HEK293 (cell line): ENCODE results near the gene ARID3A.

Experiments
- CTCF ChIA-PET: fragments of 350-600 bp; formaldehyde crosslinking; extraction: SDS; loops from one replicate; lab custom pipeline; 2021; ENCODE audit warnings: antibody characterized with exemption; lab: Yijun Ruan, JAX
- POLR2A ChIA-PET: fragments of 300-600 bp; formaldehyde crosslinking; extraction: SDS; loops from one replicate; lab custom pipeline; 2020; ENCODE audit warnings: antibody characterized with exemption, inconsistent platforms; lab: Yijun Ruan, JAX
- H3K27ac ChIP-seq: fragments of 200-500 bp; sonication (Bioruptor generic); 2 replicates; pipeline ENCODE4 v1.5.1; 2014; ENCODE audit warnings: low read depth, low read length, control low read depth, inconsistent platforms; ENCODE audit errors: extremely low read depth
- H3K36me3 ChIP-seq, 2 experiments: fragments of 200-500 bp in 1 of 2; sonication (Bioruptor generic) in 1 of 2; 1 replicate in 1 of 2; 2 replicates in 1 of 2; pipeline ENCODE4 v1.5.1; 2014 to 2017; ENCODE audit warnings: inconsistent platforms in 2 of 2, low read length in 2 of 2; ENCODE audit not compliant: control insufficient read depth in 2 of 2, insufficient read depth in 1 of 2
- H3K4me1 ChIP-seq: fragments of 200-500 bp; sonication (Bioruptor generic); 2 replicates; pipeline ENCODE4 v1.5.1; 2014; ENCODE audit warnings: mild to moderate bottlenecking, low read length, inconsistent platforms; ENCODE audit not compliant: control insufficient read depth, insufficient read depth
- H3K4me3 ChIP-seq: 2 replicates; pipeline ENCODE4 v1.5.1; 2011; ENCODE audit warnings: low read depth, mild to moderate bottlenecking, control low read depth, low read length, moderate library complexity
- H3K9me3 ChIP-seq: fragments of 200-500 bp; sonication (Bioruptor generic); 2 replicates; pipeline ENCODE4 v1.5.1; 2014; ENCODE audit warnings: low read depth, low read length, inconsistent platforms; ENCODE audit not compliant: control insufficient read depth, insufficient read depth
- EGR2 ChIP-seq: fragments of 450-650 bp; formaldehyde crosslinking; IDR thresholded peaks from 2 replicates; pipeline ENCODE4 v1.5.1; 2016; ENCODE audit warnings: low read depth, missing biosample characterization, missing genetic modification characterization
- GLIS1 ChIP-seq: fragments of 450-650 bp; formaldehyde crosslinking; IDR thresholded peaks from 2 replicates; pipeline ENCODE4 v1.5.1; 2016; ENCODE audit warnings: missing biosample characterization, missing genetic modification characterization
- TCF7L2 ChIP-seq: IDR thresholded peaks from 2 replicates; pipeline ENCODE4 v1.6.1; 2011; ENCODE audit warnings: low read depth, mild to moderate bottlenecking, inconsistent platforms, low read length, moderate library complexity, borderline replicate concordance
- WT1 ChIP-seq: fragments of 450-650 bp; formaldehyde crosslinking; IDR thresholded peaks from 2 replicates; pipeline ENCODE4 v1.5.1; 2016; ENCODE audit warnings: missing biosample characterization, missing genetic modification characterization
- ZFHX2 ChIP-seq: fragments of 450-650 bp; formaldehyde crosslinking; conservative IDR thresholded peaks from 2 replicates; pipeline ENCODE4 v1.5.1; 2016; ENCODE audit warnings: missing biosample characterization, missing genetic modification characterization
- ZFP69B ChIP-seq: fragments of 450-650 bp; formaldehyde crosslinking; IDR thresholded peaks from 2 replicates; pipeline ENCODE4 v1.5.1; 2016; ENCODE audit warnings: missing biosample characterization, missing genetic modification characterization
- ZNF112 ChIP-seq: fragments of 450-650 bp; formaldehyde crosslinking; IDR thresholded peaks from 2 replicates; pipeline ENCODE4 v1.5.0; 2017; ENCODE audit warnings: missing biosample characterization, missing genetic modification characterization
- ZNF121 ChIP-seq: fragments of 450-650 bp; formaldehyde crosslinking; IDR thresholded peaks from 2 replicates; pipeline ENCODE4 v1.5.1; 2016; ENCODE audit warnings: missing biosample characterization, missing genetic modification characterization
- ZNF132 ChIP-seq: fragments of 450-650 bp; formaldehyde crosslinking; IDR thresholded peaks from 2 replicates; pipeline ENCODE4 v1.5.1; 2017; ENCODE audit warnings: missing biosample characterization, missing genetic modification characterization, borderline replicate concordance
- ZNF155 ChIP-seq: fragments of 450-650 bp; formaldehyde crosslinking; IDR thresholded peaks from 2 replicates; pipeline ENCODE4 v1.5.1; 2016; ENCODE audit warnings: missing biosample characterization, missing genetic modification characterization
- ZNF184 ChIP-seq: fragments of 450-650 bp; IDR thresholded peaks from 2 replicates; pipeline ENCODE4 v1.5.1; 2018; ENCODE audit warnings: missing biosample characterization, mild to moderate bottlenecking, missing genetic modification characterization
- ZNF2 ChIP-seq: fragments of 450-650 bp; formaldehyde crosslinking; IDR thresholded peaks from 2 replicates; pipeline ENCODE4 v1.5.1; 2016; ENCODE audit warnings: missing biosample characterization, missing genetic modification characterization
- ZNF211 ChIP-seq: fragments of 450-650 bp; formaldehyde crosslinking; IDR thresholded peaks from 2 replicates; pipeline ENCODE4 v1.5.1; 2016; ENCODE audit warnings: low read depth, missing biosample characterization, missing genetic modification characterization
- ZNF311 ChIP-seq: fragments of 450-650 bp; formaldehyde crosslinking; IDR thresholded peaks from 2 replicates; pipeline ENCODE4 v1.5.1; 2017; ENCODE audit warnings: missing biosample characterization, missing genetic modification characterization, borderline replicate concordance
- ZNF433 ChIP-seq: fragments of 450-650 bp; formaldehyde crosslinking; IDR thresholded peaks from 2 replicates; pipeline ENCODE4 v1.5.1; 2016; ENCODE audit warnings: missing biosample characterization, missing genetic modification characterization, low read depth
- ZNF621 ChIP-seq: fragments of 450-650 bp; formaldehyde crosslinking; IDR thresholded peaks from 2 replicates; pipeline ENCODE4 v1.5.1; 2017; ENCODE audit warnings: missing biosample characterization, missing genetic modification characterization
- ZNF623 ChIP-seq: fragments of 450-650 bp; formaldehyde crosslinking; IDR thresholded peaks from 2 replicates; pipeline ENCODE4 v1.5.1; 2016; ENCODE audit warnings: missing biosample characterization, missing genetic modification characterization
- ZNF777 ChIP-seq: fragments of 450-650 bp; formaldehyde crosslinking; IDR thresholded peaks from 2 replicates; pipeline ENCODE4 v1.5.1; 2017; ENCODE audit warnings: missing biosample characterization, missing genetic modification characterization, borderline replicate concordance
- TF ChIP-seq, protein P1 (sequence below): fragments of 450-650 bp; formaldehyde crosslinking; IDR thresholded peaks from 2 replicates; pipeline ENCODE4 v1.5.1; 2016; ENCODE audit warnings: missing biosample characterization, missing genetic modification characterization
- TF ChIP-seq, protein P2 (sequence below): fragments of 450-650 bp; formaldehyde crosslinking; IDR thresholded peaks from 2 replicates; pipeline ENCODE4 v1.5.1; 2016; ENCODE audit warnings: missing biosample characterization, missing genetic modification characterization
- TF ChIP-seq, protein P3 (sequence below): fragments of 450-650 bp; formaldehyde crosslinking; IDR thresholded peaks from 2 replicates; pipeline ENCODE4 v1.5.1; 2016; ENCODE audit warnings: missing biosample characterization, missing genetic modification characterization
- TF ChIP-seq, protein P4 (sequence below): fragments of 450-650 bp; formaldehyde crosslinking; IDR thresholded peaks from 2 replicates; pipeline ENCODE4 v1.5.1; 2017; ENCODE audit warnings: missing biosample characterization, missing genetic modification characterization
- TF ChIP-seq, protein P5 (sequence below): fragments of 450-650 bp; formaldehyde crosslinking; IDR thresholded peaks from 2 replicates; pipeline ENCODE4 v1.5.1; 2016; ENCODE audit warnings: missing biosample characterization, missing genetic modification characterization, borderline replicate concordance

The ARID3A gene

DNA sequence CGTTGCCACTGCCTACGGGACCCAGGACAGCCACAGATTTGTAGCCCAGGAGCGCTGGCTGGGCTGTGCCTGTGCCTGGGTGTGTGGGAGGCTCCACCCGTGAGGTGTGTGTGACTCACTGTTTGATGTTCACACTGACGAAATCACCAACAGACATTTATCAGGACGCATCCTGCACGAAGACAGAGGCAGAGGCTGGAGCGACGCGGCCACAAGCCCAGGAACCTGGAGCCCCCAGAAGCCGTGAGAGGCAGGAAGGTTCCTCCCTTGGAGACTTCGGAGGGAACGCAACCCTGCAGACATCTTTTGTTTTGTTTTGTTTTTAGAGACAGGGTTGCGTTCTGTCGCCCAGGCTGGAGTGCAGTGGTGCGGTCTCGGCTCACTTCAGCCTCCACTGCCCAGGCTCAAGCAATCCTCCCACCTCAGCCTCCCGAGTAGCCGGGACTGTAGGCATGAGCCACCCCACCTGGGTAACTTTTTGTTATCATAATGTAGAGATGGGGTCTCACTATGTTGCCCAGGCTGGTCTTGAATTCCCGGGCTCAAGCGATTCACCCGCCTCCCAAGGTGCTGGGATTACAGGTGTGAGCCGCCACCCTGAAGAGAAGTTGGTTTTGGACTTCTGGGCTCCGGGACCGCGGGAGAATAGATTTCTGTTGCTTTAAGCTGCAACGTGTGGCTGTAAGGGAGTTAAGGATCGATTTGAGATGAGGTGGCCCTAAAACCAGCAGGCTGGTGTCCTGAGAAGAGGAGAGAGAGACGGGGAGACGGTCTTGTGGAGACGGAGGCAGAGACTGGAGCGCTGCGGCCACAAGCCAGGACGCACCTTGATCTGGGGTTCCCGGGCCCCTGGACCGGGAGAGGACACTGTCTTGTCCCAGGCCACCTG is 33.4 kb downstream of the ARID3A start (continued):
- TF ChIP-seq WT1 (tag by site-specific recombination) (no peak), ZNF433 (tag by site-specific recombination) (no peak), ZNF132 (no peak), ZNF621 (no peak), ZFHX2 (tag by site-specific recombination) (peak; percentile 90), GLIS1 (tag by site-specific recombination) (no peak), ZFP69B (tag by site-specific recombination) (no peak), EGR2 (peak; percentile 83), ZNF211 (no peak), TCF7L2 (no peak), ZNF623 (tag by site-specific recombination) (no peak), ZNF112 (tag by site-specific recombination) (no peak), ZNF121 (tag by site-specific recombination) (peak; percentile 91)
- TF ChIP-seq, protein P1, sequence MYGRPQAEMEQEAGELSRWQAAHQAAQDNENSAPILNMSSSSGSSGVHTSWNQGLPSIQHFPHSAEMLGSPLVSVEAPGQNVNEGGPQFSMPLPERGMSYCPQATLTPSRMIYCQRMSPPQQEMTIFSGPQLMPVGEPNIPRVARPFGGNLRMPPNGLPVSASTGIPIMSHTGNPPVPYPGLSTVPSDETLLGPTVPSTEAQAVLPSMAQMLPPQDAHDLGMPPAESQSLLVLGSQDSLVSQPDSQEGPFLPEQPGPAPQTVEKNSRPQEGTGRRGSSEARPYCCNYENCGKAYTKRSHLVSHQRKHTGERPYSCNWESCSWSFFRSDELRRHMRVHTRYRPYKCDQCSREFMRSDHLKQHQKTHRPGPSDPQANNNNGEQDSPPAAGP (tag by site-specific recombination): peak; percentile 42; the same call in 1 of the 2 replicates
- TF ChIP-seq, protein P2, sequence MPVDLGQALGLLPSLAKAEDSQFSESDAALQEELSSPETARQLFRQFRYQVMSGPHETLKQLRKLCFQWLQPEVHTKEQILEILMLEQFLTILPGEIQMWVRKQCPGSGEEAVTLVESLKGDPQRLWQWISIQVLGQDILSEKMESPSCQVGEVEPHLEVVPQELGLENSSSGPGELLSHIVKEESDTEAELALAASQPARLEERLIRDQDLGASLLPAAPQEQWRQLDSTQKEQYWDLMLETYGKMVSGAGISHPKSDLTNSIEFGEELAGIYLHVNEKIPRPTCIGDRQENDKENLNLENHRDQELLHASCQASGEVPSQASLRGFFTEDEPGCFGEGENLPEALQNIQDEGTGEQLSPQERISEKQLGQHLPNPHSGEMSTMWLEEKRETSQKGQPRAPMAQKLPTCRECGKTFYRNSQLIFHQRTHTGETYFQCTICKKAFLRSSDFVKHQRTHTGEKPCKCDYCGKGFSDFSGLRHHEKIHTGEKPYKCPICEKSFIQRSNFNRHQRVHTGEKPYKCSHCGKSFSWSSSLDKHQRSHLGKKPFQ (tag by site-specific recombination): peak; percentile 59; the same call in 1 of the 2 replicates

DNA sequence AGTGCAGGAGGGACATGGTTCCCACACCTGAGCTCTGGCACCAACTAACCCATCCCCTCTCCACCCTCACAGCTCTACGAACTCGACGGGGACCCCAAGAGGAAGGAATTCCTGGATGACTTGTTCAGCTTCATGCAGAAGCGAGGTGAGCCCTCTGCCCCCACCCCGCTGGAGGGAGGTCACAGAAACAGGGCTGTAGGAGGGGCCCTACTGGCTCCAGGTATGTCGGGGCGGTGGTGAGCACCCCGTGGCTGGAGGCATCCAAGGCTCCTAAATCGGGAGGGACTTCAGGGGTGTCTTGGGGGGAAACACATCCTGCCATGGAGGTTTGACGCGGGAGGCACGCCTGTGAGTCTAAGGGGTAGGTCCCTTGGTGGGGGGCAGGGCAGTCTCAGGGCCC is 34.2 kb downstream of the ARID3A start:
- no peak overlapping the region for H3K4me3 ChIP-seq
- H3K4me1 ChIP-seq: no peaks in the 10 kb centered on the region
- peaks cover 0 to 34% of the 10 kb centered on the region in 2 experiments; a peak in 1 of 3 replicates for H3K36me3 ChIP-seq
- ChIA-PET POLR2A (no interaction called here), CTCF (interaction anchor here (0.6 to 0.9 kb wide), 2 partner anchors 16 to 24 kb away, joined by 3 read pairs; no protein-coding TSS in a partner anchor)
- H3K27ac ChIP-seq: no peak overlapping the region
- H3K9me3 ChIP-seq: no peaks in the 10 kb centered on the region
- TF ChIP-seq, protein P3, sequence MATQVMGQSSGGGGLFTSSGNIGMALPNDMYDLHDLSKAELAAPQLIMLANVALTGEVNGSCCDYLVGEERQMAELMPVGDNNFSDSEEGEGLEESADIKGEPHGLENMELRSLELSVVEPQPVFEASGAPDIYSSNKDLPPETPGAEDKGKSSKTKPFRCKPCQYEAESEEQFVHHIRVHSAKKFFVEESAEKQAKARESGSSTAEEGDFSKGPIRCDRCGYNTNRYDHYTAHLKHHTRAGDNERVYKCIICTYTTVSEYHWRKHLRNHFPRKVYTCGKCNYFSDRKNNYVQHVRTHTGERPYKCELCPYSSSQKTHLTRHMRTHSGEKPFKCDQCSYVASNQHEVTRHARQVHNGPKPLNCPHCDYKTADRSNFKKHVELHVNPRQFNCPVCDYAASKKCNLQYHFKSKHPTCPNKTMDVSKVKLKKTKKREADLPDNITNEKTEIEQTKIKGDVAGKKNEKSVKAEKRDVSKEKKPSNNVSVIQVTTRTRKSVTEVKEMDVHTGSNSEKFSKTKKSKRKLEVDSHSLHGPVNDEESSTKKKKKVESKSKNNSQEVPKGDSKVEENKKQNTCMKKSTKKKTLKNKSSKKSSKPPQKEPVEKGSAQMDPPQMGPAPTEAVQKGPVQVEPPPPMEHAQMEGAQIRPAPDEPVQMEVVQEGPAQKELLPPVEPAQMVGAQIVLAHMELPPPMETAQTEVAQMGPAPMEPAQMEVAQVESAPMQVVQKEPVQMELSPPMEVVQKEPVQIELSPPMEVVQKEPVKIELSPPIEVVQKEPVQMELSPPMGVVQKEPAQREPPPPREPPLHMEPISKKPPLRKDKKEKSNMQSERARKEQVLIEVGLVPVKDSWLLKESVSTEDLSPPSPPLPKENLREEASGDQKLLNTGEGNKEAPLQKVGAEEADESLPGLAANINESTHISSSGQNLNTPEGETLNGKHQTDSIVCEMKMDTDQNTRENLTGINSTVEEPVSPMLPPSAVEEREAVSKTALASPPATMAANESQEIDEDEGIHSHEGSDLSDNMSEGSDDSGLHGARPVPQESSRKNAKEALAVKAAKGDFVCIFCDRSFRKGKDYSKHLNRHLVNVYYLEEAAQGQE (tag by site-specific recombination): no peak
- TF ChIP-seq ZNF155 (tag by site-specific recombination) (no peak), ZNF184 (tag by site-specific recombination) (no peak), ZNF2 (tag by site-specific recombination) (0 out of 2 replicates have a peak, but pooled peaks have one; percentile 35), ZNF777 (tag by site-specific recombination) (no peak), ZNF132 (no peak), ZNF311 (tag by site-specific recombination) (no peak)
- TF ChIP-seq, protein P4, sequence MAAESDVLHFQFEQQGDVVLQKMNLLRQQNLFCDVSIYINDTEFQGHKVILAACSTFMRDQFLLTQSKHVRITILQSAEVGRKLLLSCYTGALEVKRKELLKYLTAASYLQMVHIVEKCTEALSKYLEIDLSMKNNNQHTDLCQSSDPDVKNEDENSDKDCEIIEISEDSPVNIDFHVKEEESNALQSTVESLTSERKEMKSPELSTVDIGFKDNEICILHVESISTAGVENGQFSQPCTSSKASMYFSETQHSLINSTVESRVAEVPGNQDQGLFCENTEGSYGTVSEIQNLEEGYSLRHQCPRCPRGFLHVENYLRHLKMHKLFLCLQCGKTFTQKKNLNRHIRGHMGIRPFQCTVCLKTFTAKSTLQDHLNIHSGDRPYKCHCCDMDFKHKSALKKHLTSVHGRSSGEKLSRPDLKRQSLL (tag by site-specific recombination): no peak
- TF ChIP-seq, protein P5, sequence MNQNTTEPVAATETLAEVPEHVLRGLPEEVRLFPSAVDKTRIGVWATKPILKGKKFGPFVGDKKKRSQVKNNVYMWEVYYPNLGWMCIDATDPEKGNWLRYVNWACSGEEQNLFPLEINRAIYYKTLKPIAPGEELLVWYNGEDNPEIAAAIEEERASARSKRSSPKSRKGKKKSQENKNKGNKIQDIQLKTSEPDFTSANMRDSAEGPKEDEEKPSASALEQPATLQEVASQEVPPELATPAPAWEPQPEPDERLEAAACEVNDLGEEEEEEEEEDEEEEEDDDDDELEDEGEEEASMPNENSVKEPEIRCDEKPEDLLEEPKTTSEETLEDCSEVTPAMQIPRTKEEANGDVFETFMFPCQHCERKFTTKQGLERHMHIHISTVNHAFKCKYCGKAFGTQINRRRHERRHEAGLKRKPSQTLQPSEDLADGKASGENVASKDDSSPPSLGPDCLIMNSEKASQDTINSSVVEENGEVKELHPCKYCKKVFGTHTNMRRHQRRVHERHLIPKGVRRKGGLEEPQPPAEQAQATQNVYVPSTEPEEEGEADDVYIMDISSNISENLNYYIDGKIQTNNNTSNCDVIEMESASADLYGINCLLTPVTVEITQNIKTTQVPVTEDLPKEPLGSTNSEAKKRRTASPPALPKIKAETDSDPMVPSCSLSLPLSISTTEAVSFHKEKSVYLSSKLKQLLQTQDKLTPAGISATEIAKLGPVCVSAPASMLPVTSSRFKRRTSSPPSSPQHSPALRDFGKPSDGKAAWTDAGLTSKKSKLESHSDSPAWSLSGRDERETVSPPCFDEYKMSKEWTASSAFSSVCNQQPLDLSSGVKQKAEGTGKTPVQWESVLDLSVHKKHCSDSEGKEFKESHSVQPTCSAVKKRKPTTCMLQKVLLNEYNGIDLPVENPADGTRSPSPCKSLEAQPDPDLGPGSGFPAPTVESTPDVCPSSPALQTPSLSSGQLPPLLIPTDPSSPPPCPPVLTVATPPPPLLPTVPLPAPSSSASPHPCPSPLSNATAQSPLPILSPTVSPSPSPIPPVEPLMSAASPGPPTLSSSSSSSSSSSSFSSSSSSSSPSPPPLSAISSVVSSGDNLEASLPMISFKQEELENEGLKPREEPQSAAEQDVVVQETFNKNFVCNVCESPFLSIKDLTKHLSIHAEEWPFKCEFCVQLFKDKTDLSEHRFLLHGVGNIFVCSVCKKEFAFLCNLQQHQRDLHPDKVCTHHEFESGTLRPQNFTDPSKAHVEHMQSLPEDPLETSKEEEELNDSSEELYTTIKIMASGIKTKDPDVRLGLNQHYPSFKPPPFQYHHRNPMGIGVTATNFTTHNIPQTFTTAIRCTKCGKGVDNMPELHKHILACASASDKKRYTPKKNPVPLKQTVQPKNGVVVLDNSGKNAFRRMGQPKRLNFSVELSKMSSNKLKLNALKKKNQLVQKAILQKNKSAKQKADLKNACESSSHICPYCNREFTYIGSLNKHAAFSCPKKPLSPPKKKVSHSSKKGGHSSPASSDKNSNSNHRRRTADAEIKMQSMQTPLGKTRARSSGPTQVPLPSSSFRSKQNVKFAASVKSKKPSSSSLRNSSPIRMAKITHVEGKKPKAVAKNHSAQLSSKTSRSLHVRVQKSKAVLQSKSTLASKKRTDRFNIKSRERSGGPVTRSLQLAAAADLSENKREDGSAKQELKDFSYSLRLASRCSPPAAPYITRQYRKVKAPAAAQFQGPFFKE (tag by site-specific recombination): no peak
